Stimulated activated naive CD8-positive, alpha-beta T cell treated with anti-CD3 and anti-CD28 coated beads, Interleukin-15, Interleukin-2, amounts not matched to agents 100 ng/mL and 50 ng/mL, for 24 hours (primary cell): Measurements from ENCODE around the gene AQP11.
"Not testable (repeated sequence)": the region's sequence is repeated elsewhere in the genome, so short reads cannot be mapped to it uniquely, and the experiment has no call there.

Source experiments
- H3K27ac Mint-ChIP-seq: one replicate; pipeline ENCODE4 v1.8.0; 2021; ENCODE audit warnings: mild to moderate bottlenecking, mixed read lengths
- H3K27me3 Mint-ChIP-seq: one replicate; pipeline ENCODE4 v1.8.0; 2021; ENCODE audit warnings: mixed read lengths
- H3K36me3 Mint-ChIP-seq: one replicate; pipeline ENCODE4 v1.8.0; 2021; ENCODE audit warnings: low read depth, mixed read lengths
- H3K4me1 Mint-ChIP-seq: one replicate; pipeline ENCODE4 v1.8.0; 2021; ENCODE audit warnings: low read depth, mixed read lengths
- H3K4me3 Mint-ChIP-seq: one replicate; pipeline ENCODE4 v1.8.0; 2021; ENCODE audit warnings: mild to moderate bottlenecking, mixed read lengths
- H3K9me3 Mint-ChIP-seq: one replicate; pipeline ENCODE4 v1.8.0; 2021; ENCODE audit warnings: mixed read lengths

AQP11 gene

DNA sequence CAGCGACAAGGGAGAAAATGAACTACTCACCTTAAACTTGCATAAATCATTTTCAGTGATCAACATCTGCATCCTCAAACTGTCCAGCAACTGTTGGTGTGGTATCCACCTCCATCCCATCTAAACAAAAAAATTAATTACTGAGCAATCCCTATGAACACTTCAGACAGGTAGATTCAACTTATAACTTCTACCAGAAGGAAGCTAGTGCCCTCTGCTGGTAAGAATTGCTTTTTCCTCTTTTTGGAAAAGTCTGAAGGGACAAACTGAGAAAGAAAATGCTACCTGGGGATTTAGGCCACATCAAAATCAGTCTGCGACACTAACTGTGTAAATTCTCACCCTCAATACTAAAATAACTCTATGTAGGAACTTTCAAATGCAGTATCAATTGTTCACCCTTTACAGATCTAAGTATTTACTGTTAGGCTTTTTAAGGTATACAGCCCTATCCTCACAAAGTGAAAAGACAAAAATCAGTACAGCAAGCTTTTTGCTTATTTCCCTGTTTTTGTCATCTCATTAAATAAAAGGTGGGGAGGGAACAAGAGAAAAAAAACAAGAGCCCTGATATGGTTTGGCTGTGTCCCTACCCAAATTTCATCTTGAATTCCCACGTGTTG is 29.9 kb downstream of the AQP11 start:
- H3K36me3 Mint-ChIP-seq, result peaks cover 77% of the 10 kb centered on the region
- H3K27ac Mint-ChIP-seq, result no peak overlapping the region
- H3K27me3 Mint-ChIP-seq, result no peaks in the 10 kb centered on the region
- no peaks in the 10 kb centered on the region for H3K4me1 Mint-ChIP-seq
- H3K4me3 Mint-ChIP-seq, result no peak overlapping the region
- H3K9me3 Mint-ChIP-seq, result no peaks in the 10 kb centered on the region

DNA sequence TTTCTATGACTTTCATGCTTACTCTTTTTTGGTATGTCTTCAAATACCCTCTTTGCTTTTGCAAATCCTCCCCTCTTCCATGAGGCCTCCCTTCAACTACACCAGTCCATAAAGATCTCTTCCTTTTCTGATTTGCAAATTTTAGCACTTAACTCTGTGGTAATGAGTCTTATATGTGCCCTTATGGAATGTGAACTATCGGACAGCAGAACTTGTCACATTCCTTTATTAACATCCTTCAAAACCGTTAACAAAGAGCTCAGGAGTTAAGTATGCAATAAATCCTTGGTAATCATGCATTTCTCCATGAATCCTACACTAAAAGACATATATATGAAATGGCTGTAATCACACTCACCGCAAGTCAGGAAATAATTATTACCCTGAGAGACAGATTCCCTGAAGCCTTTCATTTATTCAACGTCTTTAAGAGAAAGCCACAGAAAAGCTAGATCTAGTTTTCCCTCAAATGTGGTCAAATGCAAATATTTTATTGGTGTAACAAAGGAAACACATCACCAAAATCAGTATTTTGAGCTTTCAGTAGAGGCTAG is 40.5 kb downstream of the AQP11 start:
- Mint-ChIP-seq H3K4me1 (peaks cover 42% of the 10 kb centered on the region), H3K9me3 (no peaks in the 10 kb centered on the region), H3K27ac (peak overlapping the region; percentile 58), H3K4me3 (no peak overlapping the region), H3K27me3 (no peaks in the 10 kb centered on the region), H3K36me3 (peaks cover 55% of the 10 kb centered on the region)

DNA sequence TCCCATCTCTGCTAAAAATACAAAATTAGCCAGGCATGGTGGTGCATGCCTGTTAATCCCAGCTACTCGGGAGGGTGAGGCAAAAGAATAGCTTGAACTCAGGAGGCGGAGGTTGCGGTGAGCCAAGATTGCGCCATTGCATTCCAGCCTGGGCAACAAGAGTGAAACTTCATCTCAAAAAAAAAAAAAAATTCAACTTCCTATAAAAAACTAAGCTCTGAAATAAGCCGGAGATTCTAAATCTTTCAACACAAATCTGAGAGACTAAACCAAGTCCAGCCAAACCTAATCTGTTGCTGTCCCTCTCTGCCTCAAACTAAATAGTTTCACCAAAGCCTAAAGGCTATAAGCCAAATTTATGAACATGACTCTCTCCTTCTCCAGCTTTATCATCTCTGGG is 44.2 kb downstream of the AQP11 start:
- H3K27ac Mint-ChIP-seq, H3K27me3 Mint-ChIP-seq, H3K4me3 Mint-ChIP-seq, H3K9me3 Mint-ChIP-seq: not testable (repeated sequence)
- peaks cover 69% of the 10 kb centered on the region for H3K4me1 Mint-ChIP-seq
- peaks cover 47% of the 10 kb centered on the region for H3K36me3 Mint-ChIP-seq

DNA sequence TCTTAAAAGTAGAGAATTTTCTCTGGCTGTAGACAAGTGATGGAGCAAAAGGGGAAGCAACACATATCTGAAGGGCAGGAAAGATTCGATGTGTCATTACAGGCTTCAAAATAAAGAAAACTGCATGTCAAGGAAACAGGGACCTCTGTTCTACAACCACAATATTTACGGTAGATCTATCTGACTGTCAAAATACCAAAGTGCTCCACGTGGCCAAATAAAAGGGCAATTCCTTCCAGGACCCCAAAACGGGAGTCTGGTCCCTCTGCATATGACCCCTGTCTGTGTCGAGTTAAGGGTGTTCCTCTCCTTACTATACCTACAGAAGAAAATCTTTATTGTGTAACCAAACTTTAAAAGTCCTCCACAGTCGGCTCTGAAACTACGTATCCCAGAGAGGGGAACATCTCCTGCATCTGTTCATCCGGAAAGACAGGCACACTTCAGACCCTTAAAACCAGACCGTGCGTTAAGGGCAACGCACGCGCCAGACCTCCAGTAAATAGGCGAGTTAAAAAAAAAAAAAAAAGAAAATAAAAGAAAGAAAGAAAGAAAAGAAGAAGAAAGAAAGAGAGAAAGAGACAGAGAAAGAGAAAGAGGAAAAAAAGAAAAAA is 47.1 kb downstream of the AQP11 start:
- H3K36me3 Mint-ChIP-seq, result peaks cover 35% of the 10 kb centered on the region

DNA sequence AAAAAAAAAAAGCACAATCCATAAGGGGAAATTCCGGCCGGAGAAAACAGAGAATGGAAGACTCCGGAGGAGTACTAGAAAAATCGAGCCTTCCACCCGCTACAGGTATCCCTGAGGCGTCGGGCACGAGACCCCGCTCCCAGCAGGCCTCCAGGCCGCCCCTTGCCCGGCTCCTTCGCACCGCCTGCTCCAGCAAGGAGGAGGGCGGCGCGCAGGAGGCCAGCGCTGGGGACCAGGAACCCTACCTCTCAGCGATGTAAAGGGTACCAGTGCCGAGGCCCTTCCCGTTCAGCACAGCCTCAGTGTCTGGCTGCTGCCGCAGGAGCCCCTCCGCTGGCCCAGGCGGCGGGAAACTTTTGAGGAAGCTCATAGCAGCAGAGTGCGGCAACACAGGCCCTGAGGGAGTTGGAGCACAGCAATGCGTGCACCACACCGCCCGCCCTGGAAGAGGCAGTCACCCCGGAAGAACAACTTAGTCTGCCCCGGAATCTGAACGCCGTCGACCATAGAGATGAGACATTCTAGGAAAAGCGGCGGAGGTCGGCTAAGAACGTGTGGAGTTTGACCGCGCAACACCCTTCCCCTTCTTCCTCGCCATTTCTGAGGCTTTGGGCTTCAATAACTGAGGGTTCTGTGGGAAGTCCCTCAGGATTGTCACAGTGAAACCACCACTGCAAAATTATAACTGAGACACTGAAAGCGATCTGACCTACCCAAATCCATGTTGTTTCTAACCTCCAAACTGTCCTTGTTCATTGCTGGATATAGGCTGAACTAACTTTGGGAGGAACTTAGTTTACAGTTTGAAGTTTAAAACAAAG is 47.8 kb downstream of the AQP11 start, which contains the start of gene CLNS1A:
Gene CLNS1A, minus strand, starts transcription at position 450 of the 821 bp plus-strand sequence. Its CDS starts 80 bp downstream, at position 370.
- Mint-ChIP-seq H3K4me1 (peaks cover 47% of the 10 kb centered on the region), H3K27ac (peak within 1 kb of the TSS; percentile 91), H3K36me3 (peaks cover 35% of the 10 kb centered on the region), H3K9me3 (peaks cover 6% of the 10 kb centered on the region), H3K27me3 (no peaks in the 10 kb centered on the region), H3K4me3 (peak within 1 kb of the TSS; percentile 92)

More for the DNA sequence above, 47.1 kb downstream of the AQP11 start:
- peak overlapping the region; percentile 91 for H3K27ac Mint-ChIP-seq
- H3K27me3 Mint-ChIP-seq, result no peaks in the 10 kb centered on the region
- peaks cover 6% of the 10 kb centered on the region for H3K9me3 Mint-ChIP-seq
- peak overlapping the region; percentile 92 for H3K4me3 Mint-ChIP-seq
- H3K4me1 Mint-ChIP-seq, result peaks cover 52% of the 10 kb centered on the region

DNA sequence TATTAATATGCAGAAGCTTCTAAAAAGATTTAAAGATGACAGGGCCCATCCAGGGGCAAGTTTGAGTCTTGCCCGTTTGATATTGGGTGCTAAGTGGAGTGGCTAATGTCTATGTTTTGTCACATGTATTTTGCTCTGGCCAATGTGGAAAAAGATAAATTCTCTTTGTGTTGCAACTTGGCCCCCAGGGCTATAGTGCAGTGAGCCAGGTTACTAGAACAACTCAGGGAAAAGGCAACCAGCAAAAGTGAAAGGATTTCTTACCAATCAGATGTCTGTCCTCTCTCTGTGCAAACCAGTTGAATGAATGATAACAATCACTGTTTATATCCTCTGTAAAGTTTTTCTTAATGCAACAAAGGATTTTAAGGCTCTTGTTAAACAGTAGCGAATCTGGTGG is 52.5 kb downstream of the AQP11 start:
- peaks cover 6% of the 10 kb centered on the region for H3K9me3 Mint-ChIP-seq
- no peak overlapping the region for H3K4me3 Mint-ChIP-seq
- H3K27ac Mint-ChIP-seq, result no peak overlapping the region
- H3K36me3 Mint-ChIP-seq, result no peaks in the 10 kb centered on the region
- H3K4me1 Mint-ChIP-seq, result peaks cover 9% of the 10 kb centered on the region
- peaks cover 7% of the 10 kb centered on the region for H3K27me3 Mint-ChIP-seq

DNA sequence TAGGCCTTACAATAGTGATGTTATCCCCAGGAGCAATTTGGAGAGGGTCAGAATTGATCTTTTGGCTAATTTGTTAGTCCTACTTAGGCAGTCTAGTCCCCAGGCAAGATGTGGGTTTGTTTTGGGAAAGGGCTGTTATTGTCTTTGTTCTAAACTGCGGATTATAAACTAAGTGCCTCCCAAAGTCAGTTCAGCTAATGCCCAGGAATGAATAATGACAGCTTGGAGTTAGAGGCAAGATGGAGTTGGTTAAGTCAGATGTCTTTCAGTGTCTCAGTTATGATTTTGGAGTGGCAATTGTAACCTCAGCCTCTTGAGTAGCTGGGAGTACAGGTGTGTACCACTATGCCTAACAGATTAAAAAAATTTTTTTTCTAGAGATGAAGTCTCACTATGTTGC is 55.1 kb downstream of the AQP11 start:
- no peak overlapping the region for H3K27ac Mint-ChIP-seq
- H3K27me3 Mint-ChIP-seq, result peaks cover 7% of the 10 kb centered on the region
- H3K4me1 Mint-ChIP-seq, result no peaks in the 10 kb centered on the region
- H3K4me3 Mint-ChIP-seq, result no peak overlapping the region
- H3K9me3 Mint-ChIP-seq, result peaks cover 4% of the 10 kb centered on the region
- H3K36me3 Mint-ChIP-seq, result no peaks in the 10 kb centered on the region

DNA sequence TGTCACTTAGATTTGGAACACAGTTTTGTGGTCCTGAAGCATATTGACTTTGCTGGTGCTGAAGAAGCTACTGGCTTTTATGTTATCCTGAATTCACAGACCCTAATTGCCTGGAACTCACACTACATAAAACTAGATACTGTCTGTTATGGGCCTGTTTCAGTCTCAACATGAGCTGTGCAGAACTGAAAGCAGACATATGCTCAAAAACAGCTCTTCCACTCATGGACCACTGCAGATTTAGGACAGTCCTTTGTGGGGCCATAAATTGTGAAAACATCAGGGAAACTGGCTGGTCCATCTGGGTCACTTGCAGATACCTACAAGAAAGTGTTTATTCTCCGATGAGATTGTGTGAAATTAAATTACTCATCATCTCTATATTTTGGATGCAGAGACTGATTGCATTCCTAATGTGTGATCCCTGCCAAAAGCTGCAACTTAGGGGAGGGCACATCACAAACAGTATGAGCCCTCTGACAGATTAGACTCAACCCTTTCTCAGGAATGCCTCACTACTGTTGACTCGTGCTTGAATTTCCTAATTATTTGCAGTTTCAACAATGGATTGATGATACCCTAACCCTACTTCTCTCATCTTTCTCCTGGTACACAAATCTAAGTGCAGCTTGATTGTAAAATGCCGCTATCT is 58.0 kb downstream of the AQP11 start:
- Mint-ChIP-seq H3K4me3 (no peak overlapping the region), H3K36me3 (no peaks in the 10 kb centered on the region), H3K9me3 (no peaks in the 10 kb centered on the region), H3K27me3 (peaks cover 7% of the 10 kb centered on the region), H3K27ac (no peak overlapping the region), H3K4me1 (no peaks in the 10 kb centered on the region)

DNA sequence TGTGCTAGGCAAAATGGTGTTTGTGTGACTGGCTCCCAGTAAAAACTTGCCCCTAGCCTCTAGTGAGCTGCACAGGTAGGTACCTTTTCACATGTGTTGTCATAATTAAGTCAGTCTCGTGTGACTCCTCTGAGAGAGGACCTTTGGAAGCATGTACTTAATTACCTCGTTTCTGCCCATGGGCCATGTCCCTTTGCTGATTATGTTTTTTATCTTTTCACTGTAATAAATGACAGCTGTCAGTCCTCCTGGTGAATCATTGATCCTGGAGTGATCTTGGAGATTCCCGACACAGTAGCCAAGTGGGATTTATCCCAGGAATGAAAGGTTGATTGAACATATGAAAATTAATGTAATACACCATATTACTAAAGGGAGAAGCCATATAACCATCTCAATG is 60.4 kb downstream of the AQP11 start:
- H3K4me1 Mint-ChIP-seq, result no peaks in the 10 kb centered on the region
- peaks cover 7% of the 10 kb centered on the region for H3K27me3 Mint-ChIP-seq
- H3K4me3 Mint-ChIP-seq, result no peak overlapping the region
- no peak overlapping the region for H3K27ac Mint-ChIP-seq
- H3K9me3 Mint-ChIP-seq, result no peaks in the 10 kb centered on the region
- no peaks in the 10 kb centered on the region for H3K36me3 Mint-ChIP-seq

DNA sequence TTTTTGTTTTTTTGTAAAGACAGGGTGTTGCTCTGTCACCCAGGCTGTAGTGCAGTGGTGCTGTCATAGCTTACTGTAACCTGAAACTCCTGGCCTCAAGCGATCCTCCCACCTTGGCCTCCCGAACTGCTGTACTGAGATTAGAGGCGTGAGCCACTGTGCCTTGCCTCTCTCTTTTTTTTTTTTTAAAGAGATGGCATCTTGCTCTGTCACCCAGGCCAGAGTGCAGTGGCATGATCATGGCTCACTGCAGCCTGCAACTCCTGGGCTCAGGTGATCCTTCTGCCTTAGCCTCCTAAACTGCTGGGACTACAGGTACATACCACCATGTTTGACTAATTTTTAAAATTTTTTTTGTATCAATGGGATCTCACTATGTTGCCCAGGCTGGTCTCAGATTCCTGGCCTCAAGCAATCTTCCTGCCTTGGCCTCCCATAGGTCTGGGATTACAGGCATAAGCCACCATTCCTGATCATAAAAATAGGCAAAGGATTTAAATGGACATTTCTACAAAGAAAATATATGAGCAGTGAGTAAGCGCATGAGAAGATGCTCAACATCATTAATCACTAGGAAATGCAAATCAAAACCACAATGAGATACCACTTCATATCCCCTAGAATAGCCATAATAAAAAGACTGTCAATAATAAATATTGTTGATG is 65.1 kb downstream of the AQP11 start:
- Mint-ChIP-seq H3K27ac (no peak overlapping the region), H3K4me3 (no peak overlapping the region), H3K9me3 (no peaks in the 10 kb centered on the region), H3K4me1 (no peaks in the 10 kb centered on the region), H3K27me3 (no peaks in the 10 kb centered on the region), H3K36me3 (no peaks in the 10 kb centered on the region)

DNA sequence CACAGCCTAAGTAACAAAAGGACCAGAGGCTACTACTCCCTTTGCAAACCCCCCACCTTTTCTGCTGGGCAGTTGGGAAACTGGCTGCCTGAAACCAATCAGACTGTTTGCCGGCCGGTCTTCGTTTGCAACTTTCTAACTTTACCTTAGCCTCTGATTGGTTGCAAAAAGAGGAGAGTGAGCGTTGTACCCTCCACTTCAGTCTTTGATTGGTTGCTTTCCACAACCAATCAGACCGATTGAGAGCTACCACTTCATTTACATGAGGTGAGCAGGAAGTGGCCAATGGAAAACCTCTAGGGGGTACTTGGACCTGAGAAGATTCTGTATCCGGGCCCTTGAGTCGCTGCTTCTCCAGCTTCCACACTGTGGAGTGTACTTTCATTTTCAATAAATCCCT is 66.6 kb downstream of the AQP11 start:
- H3K36me3 Mint-ChIP-seq, result no peaks in the 10 kb centered on the region
- peaks cover 8% of the 10 kb centered on the region for H3K4me1 Mint-ChIP-seq
- no peaks in the 10 kb centered on the region for H3K27me3 Mint-ChIP-seq
- H3K9me3 Mint-ChIP-seq, result no peaks in the 10 kb centered on the region
- no peak overlapping the region for H3K4me3 Mint-ChIP-seq
- H3K27ac Mint-ChIP-seq, result no peak overlapping the region

DNA sequence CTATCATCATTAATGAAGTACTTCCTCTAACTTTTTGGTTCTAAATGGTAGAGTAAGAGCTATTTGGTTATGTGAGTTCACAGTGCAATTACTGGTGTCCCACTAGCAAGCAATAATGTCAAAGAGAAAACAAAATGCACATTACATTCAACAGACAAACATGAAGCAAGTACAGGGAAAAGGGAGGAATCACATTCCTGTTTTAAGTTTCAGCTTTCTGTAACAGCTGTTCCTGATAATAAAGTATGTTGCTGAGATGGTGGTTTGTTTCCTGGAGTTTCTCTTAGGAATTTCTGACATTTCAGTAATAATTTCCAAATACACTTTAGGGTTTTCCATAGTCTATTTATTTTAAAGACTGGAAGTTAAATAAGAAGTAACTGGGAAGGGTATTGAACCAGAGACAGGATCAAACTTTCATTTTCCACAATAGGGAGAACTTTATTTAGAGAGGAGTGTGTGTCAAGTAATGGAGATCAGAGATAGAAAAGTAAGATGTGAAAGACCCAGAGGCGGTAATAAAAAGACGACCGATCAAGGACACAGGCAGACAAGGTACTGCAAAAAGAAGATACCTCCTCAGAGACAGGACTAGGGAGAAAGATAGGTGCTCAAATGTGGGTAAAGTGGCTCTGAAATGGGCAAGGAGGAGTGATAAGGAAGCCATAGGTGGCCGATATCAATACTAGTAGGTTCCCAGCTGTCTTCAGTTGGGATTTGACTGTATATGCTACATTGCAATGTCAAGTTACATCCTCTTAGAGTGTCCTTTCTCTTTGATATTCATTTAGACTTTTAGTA is 68.7 kb downstream of the AQP11 start:
- Mint-ChIP-seq H3K4me3 (no peak overlapping the region), H3K36me3 (no peaks in the 10 kb centered on the region), H3K27ac (no peak overlapping the region), H3K27me3 (no peaks in the 10 kb centered on the region), H3K9me3 (no peaks in the 10 kb centered on the region), H3K4me1 (peaks cover 8% of the 10 kb centered on the region)
